SK-N-SH (cell line): ENCODE data around the gene SNX27. TPM values are rescaled to one million over a fixed set of nuclear protein-coding genes. Genes with fewer than 3 reads are reported as not detected.

Experiments used
- CTCF ChIA-PET: fragments of 300-600, 350-600 bp; formaldehyde crosslinking; extraction: SDS; loops from one replicate; lab custom pipeline; 2021; lab: Yijun Ruan, JAX
- POLR2A ChIA-PET: fragments of 350-600 bp; sonication (Branson Sonifier 250); formaldehyde crosslinking; extraction: SDS; loops from one replicate; lab custom pipeline; 2020; ENCODE audit warnings: antibody characterized with exemption, inconsistent platforms; lab: Yijun Ruan, JAX
- DNase-seq: peaks from one replicate; pipeline ENCODE4 v3.0.0; 2012
- H2AFZ ChIP-seq: fragments of 200-600 bp; sonication (generic); 2 replicates; pipeline ENCODE4 v1.8.1; 2016; ENCODE audit warnings: antibody characterized with exemption, mild to moderate bottlenecking, low read depth
- H3F3A ChIP-seq: fragments of 200-600 bp; sonication (generic); replicated peaks from 2 replicates; pipeline ENCODE3; 2016; ENCODE audit warnings: antibody characterized with exemption, mild to moderate bottlenecking; ENCODE audit not compliant: insufficient read depth
- H3K27ac ChIP-seq, 2 experiments: fragments of 200-500 bp in 1 of 2; fragments of 200-600 bp in 1 of 2; sonication (Bioruptor generic) in 1 of 2; sonication (generic), shearing (Covaris generic) in 1 of 2; 2 replicates each; pipeline versions ENCODE4 v1.5.1 to v1.6.1; 2014 to 2016; ENCODE audit warnings: low read depth in 2 of 2, inconsistent platforms in 1 of 2, low read length in 1 of 2, mild to moderate bottlenecking in 1 of 2, mixed read lengths in 1 of 2
- H3K27me3 ChIP-seq: fragments of 200-600 bp; sonication (generic), shearing (Covaris generic); 2 replicates; pipeline ENCODE4 v1.6.1; 2016; ENCODE audit warnings: mixed run types; ENCODE audit not compliant: insufficient read depth
- H3K36me3 ChIP-seq, 2 experiments: fragments of 200-500 bp in 1 of 2; fragments of 200-600 bp in 1 of 2; sonication (Bioruptor generic) in 1 of 2; sonication (generic) in 1 of 2; replicated peaks in 1 of 2; 2 replicates each; pipeline versions ENCODE3 to v1.5.1; 2014 to 2016; ENCODE audit warnings: low read length in 1 of 2, mild to moderate bottlenecking in 1 of 2; ENCODE audit not compliant: insufficient read depth in 2 of 2, control insufficient read depth in 1 of 2
- H3K4me1 ChIP-seq, 2 experiments: fragments of 200-500 bp in 1 of 2; fragments of 200-600 bp in 1 of 2; sonication (Bioruptor generic) in 1 of 2; sonication (generic), shearing (Covaris generic) in 1 of 2; 2 replicates each; pipeline versions ENCODE4 v1.5.1 to v1.6.1; 2014 to 2016; ENCODE audit warnings: low read depth in 1 of 2, low read length in 1 of 2, mixed run types in 1 of 2; ENCODE audit not compliant: insufficient read depth in 2 of 2, control insufficient read depth in 1 of 2
- H3K4me2 ChIP-seq: fragments of 200-600 bp; sonication (generic), shearing (Covaris generic); 2 replicates; pipeline ENCODE4 v1.6.1; 2017; ENCODE audit warnings: mixed run types
- H3K4me3 ChIP-seq, 2 experiments: fragments of 200-500 bp in 1 of 2; fragments of 200-600 bp in 1 of 2; sonication (Bioruptor generic) in 1 of 2; sonication (generic), shearing (Covaris generic) in 1 of 2; 2 replicates each; pipeline versions ENCODE4 v1.5.1 to v1.8.1; 2014 to 2016; ENCODE audit warnings: low read depth in 2 of 2, inconsistent platforms in 1 of 2, low read length in 1 of 2, mild to moderate bottlenecking in 1 of 2, mixed read lengths in 1 of 2, moderate library complexity in 1 of 2
- H3K79me2 ChIP-seq: fragments of 200-600 bp; sonication (generic); 2 replicates; pipeline ENCODE4 v1.8.1; 2017; ENCODE audit warnings: mild to moderate bottlenecking; ENCODE audit not compliant: insufficient read depth
- H3K9ac ChIP-seq: fragments of 200-600 bp; sonication (generic); 2 replicates; pipeline ENCODE4 v1.6.1; 2017; ENCODE audit warnings: mixed run types
- H3K9me2 ChIP-seq: fragments of 200-600 bp; sonication (generic); 2 replicates; pipeline ENCODE4 v1.6.1; 2017; ENCODE audit warnings: mixed run types
- H3K9me3 ChIP-seq: fragments of 200-600 bp; sonication (generic); 2 replicates; pipeline ENCODE4 v1.6.1; 2017; ENCODE audit warnings: mixed run types, mild to moderate bottlenecking, moderate library complexity
- H4K20me1 ChIP-seq: fragments of 200-600 bp; sonication (generic); 2 replicates; pipeline ENCODE4 v1.6.1; 2017; ENCODE audit warnings: mild to moderate bottlenecking, mixed run types; ENCODE audit not compliant: insufficient read depth
- FOSL2 ChIP-seq: IDR thresholded peaks from 2 replicates; pipeline ENCODE4 v1.4.0; 2012; ENCODE audit warnings: low read depth, mild to moderate bottlenecking, moderate library complexity, borderline replicate concordance
- FOXM1 ChIP-seq: IDR thresholded peaks from 2 replicates; pipeline ENCODE4 v1.4.0; 2012; ENCODE audit warnings: low read depth, mild to moderate bottlenecking
- GABPA ChIP-seq: IDR thresholded peaks from 2 replicates; pipeline ENCODE4 v1.4.0; 2012; ENCODE audit warnings: low read depth, mild to moderate bottlenecking
- JUND ChIP-seq: IDR thresholded peaks from 2 replicates; pipeline ENCODE4 v1.4.0; 2012
- REST ChIP-seq: IDR thresholded peaks from 2 replicates; pipeline ENCODE4 v1.6.1; 2012; ENCODE audit warnings: mild to moderate bottlenecking, low read depth, low read length, moderate library complexity
- SMC3 ChIP-seq: IDR thresholded peaks from 2 replicates; pipeline ENCODE4 v1.6.1; 2012; ENCODE audit warnings: low read depth, low read length, improper control_type of control experiment
- YY1 ChIP-seq: IDR thresholded peaks from 2 replicates; pipeline ENCODE4 v1.4.0; 2012; ENCODE audit warnings: low read depth, mild to moderate bottlenecking
- WGBS: methylation state at CpG from one replicate; pipeline ENCODE4 v1.1.6; 2017; ENCODE audit warnings: low lambda C conversion rate; 5-methylcytosine and 5-hydroxymethylcytosine counted together
- polyA plus RNA-seq, 3 experiments: library from polyadenylated mRNA; depleted of rRNA; stranded (reverse); fragments of >200 nt; gene quantifications; 2 replicates each; pipeline ENCODE4 v1.2.3, GENCODE V29; 2012

Gene SNX27
- polyA plus RNA-seq, 1 of the 3 experiments (the other 2 are of a cell fraction): 10.8 TPM

DNA sequence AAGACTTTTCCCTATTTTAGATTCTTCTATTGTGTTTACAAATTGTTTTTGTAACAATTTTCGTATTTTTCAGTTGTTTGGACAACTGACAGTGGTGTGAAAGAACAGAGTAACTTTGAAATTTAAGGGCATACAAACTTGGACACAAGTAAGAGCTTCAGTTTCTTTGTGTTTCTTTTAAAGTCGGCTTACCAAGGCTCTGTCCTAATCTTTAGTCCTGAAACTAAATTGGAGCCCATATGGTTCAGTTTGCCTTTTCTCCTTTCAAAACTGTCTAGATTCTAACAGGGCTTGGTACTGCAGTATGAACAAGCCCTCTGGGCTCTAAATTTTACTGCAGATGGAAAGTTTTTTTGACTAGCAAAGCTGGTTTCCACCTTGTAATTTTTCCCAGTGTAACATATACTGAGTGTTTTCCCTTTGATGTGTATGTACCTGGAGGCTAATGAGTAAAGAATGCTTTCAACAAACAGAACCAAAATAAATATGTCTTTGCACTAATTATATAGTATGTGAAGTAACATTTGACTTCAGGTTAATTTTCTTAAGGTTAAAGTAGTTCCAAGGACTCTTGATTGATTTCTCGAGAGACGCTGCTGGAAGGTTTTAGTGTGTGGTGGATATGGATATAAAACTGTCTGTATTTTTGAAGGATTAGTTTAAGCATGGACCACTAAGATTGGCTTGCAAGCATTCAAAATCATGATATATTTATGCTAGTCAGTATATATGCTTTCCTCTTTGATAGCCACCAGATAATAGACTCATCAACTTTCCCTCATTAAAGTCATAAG, 4.1 kb downstream of the SNX27 start:
- TF ChIP-seq FOXM1: no peak
- peak; percentile 75 for TF ChIP-seq REST
- peaks cover 7 to 12% of the 10 kb centered on the region in 2 experiments for H3K36me3 ChIP-seq
- peaks cover 30% of the 10 kb centered on the region for H4K20me1 ChIP-seq
- H3K4me3 ChIP-seq: 0 out of 4 replicates have a peak overlapping the region, but pooled peaks of 1 of the 2 experiments have one; percentile 10
- H3K9me3 ChIP-seq: no peaks in the 10 kb centered on the region
- H3K9me2 ChIP-seq: no peaks in the 10 kb centered on the region
- 81% methylated on average over 4 of the region's 4 CpGs for WGBS
- POLR2A ChIA-PET: interaction anchor here (0.5 kb wide), 1 partner anchor 1580 kb away, joined by 3 read pairs; no protein-coding TSS in a partner anchor
- peak overlapping the region; percentile 59; the same call in 1 of the 2 replicates for H3K4me2 ChIP-seq
- peak overlapping the region; percentile 6; the same call in 1 of the 2 replicates for H3K9ac ChIP-seq
- no peak for DNase-seq
- H3F3A ChIP-seq: peaks cover 16% of the 10 kb centered on the region
- peaks cover 89% of the 10 kb centered on the region for H3K79me2 ChIP-seq
- CTCF ChIA-PET: interaction anchor here (1.0 kb wide), 1 partner anchor 144 kb away, joined by 3 read pairs; no protein-coding TSS in a partner anchor
- H3K27ac ChIP-seq: peak overlapping the region; percentile 11 to 53; a peak in 3 of 4 replicates
- H2AFZ ChIP-seq: no peak overlapping the region
- H3K27me3 ChIP-seq: no peaks in the 10 kb centered on the region
- peaks cover 17 to 32% of the 10 kb centered on the region in 2 experiments for H3K4me1 ChIP-seq

- POLR2A ChIA-PET: no interaction called here
Measured at GRCh38 chr1:151616505-151616849, 4.6 kb downstream of the SNX27 start.

DNA sequence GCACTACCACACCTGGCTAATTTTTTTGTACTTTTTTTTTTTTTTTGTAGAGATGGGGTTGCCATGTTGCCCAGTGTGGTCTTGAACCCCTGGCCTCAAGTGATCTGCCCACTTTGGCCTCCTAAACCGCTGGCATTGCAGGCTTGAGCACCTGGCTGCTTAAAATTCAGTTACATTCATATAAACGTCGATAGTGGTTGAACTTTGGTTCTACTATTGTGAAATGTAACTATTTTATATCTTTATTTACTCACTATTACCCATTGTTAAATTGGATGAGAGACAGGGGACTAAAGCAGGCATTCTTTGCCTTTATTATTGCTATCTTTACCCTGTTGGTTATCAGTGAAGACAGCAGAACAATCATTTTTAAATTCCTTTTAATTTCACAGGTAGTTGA, 6.2 kb downstream of the SNX27 start:
- Histone ChIP-seq H3K4me1 (peaks cover 20 to 27% of the 10 kb centered on the region in 2 experiments), H3K4me2 (no peak overlapping the region), H3K9ac (no peak overlapping the region), H3K27me3 (no peaks in the 10 kb centered on the region), H4K20me1 (peaks cover 36% of the 10 kb centered on the region), H3K27ac (no peak overlapping the region), H3K36me3 (peaks cover 7 to 12% of the 10 kb centered on the region in 2 experiments), H3F3A (peaks cover 19% of the 10 kb centered on the region), H3K9me2 (no peaks in the 10 kb centered on the region), H3K4me3 (no peak overlapping the region), H3K79me2 (peaks cover 99% of the 10 kb centered on the region), H2AFZ (no peak overlapping the region), H3K9me3 (no peaks in the 10 kb centered on the region)
- ChIA-PET POLR2A (no interaction called here), CTCF (no interaction called here)
- no peak for DNase-seq
- TF ChIP-seq SMC3 (no peak), JUND (no peak)
- WGBS: 88% methylated on average over 3 of the region's 3 CpGs

More at GRCh38 chr1:151616505-151616849, 4.6 kb downstream of the SNX27 start:
- H3K4me2 ChIP-seq: peak overlapping the region; percentile 59; the same call in 1 of the 2 replicates
- no peak overlapping the region for H2AFZ ChIP-seq
- no peaks in the 10 kb centered on the region for H3K27me3 ChIP-seq
- TF ChIP-seq JUND (peak; percentile 31; the same call in 1 of the 2 replicates), FOSL2 (peak; percentile 63), YY1 (no peak), GABPA (no peak)
- TF ChIP-seq, all 33 proteins: peak for 2
- WGBS: 33% methylated on average over 3 of the region's 3 CpGs
- Histone ChIP-seq H3K36me3 (peaks cover 7 to 12% of the 10 kb centered on the region in 2 experiments), H3K9me2 (no peaks in the 10 kb centered on the region), H3K4me1 (peaks cover 17 to 28% of the 10 kb centered on the region in 2 experiments), H3K79me2 (peaks cover 95% of the 10 kb centered on the region), H3K9ac (peak overlapping the region; percentile 6; the same call in 1 of the 2 replicates), H4K20me1 (peaks cover 36% of the 10 kb centered on the region), H3K4me3 (peak overlapping the region in 1 of 2 experiments; percentile 10; a peak in 1 of 4 replicates), H3F3A (peaks cover 16% of the 10 kb centered on the region), H3K9me3 (no peaks in the 10 kb centered on the region), H3K27ac (peak overlapping the region; percentile 11 to 53; a peak in 3 of 4 replicates)
- CTCF ChIA-PET: interaction anchor here (1.0 kb wide), 1 partner anchor 144 kb away, joined by 3 read pairs; no protein-coding TSS in a partner anchor
- DNase-seq: no peak
